SK-N-SH (cell line): Measurements from ENCODE around the gene LGR6. TPM values are rescaled to one million over a fixed set of nuclear protein-coding genes. Genes with fewer than 3 reads are reported as not detected.

Source experiments
- CTCF ChIA-PET: fragments of 300-600, 350-600 bp; formaldehyde crosslinking; extraction: SDS; loops from one replicate; lab custom pipeline; 2021; lab: Yijun Ruan, JAX
- POLR2A ChIA-PET: fragments of 350-600 bp; sonication (Branson Sonifier 250); formaldehyde crosslinking; extraction: SDS; loops from one replicate; lab custom pipeline; 2020; ENCODE audit warnings: antibody characterized with exemption, inconsistent platforms; lab: Yijun Ruan, JAX
- DNase-seq: peaks from one replicate; pipeline ENCODE4 v3.0.0; 2012
- H2AFZ ChIP-seq: fragments of 200-600 bp; sonication (generic); 2 replicates; pipeline ENCODE4 v1.8.1; 2016; ENCODE audit warnings: antibody characterized with exemption, mild to moderate bottlenecking, low read depth
- H3F3A ChIP-seq: fragments of 200-600 bp; sonication (generic); replicated peaks from 2 replicates; pipeline ENCODE3; 2016; ENCODE audit warnings: antibody characterized with exemption, mild to moderate bottlenecking; ENCODE audit not compliant: insufficient read depth
- H3K27ac ChIP-seq, 2 experiments: fragments of 200-500 bp in 1 of 2; fragments of 200-600 bp in 1 of 2; sonication (Bioruptor generic) in 1 of 2; sonication (generic), shearing (Covaris generic) in 1 of 2; 2 replicates each; pipeline versions ENCODE4 v1.5.1 to v1.6.1; 2014 to 2016; ENCODE audit warnings: low read depth in 2 of 2, inconsistent platforms in 1 of 2, low read length in 1 of 2, mild to moderate bottlenecking in 1 of 2, mixed read lengths in 1 of 2
- H3K27me3 ChIP-seq: fragments of 200-600 bp; sonication (generic), shearing (Covaris generic); 2 replicates; pipeline ENCODE4 v1.6.1; 2016; ENCODE audit warnings: mixed run types; ENCODE audit not compliant: insufficient read depth
- H3K36me3 ChIP-seq, 2 experiments: fragments of 200-500 bp in 1 of 2; fragments of 200-600 bp in 1 of 2; sonication (Bioruptor generic) in 1 of 2; sonication (generic) in 1 of 2; replicated peaks in 1 of 2; 2 replicates each; pipeline versions ENCODE3 to v1.5.1; 2014 to 2016; ENCODE audit warnings: low read length in 1 of 2, mild to moderate bottlenecking in 1 of 2; ENCODE audit not compliant: insufficient read depth in 2 of 2, control insufficient read depth in 1 of 2
- H3K4me1 ChIP-seq, 2 experiments: fragments of 200-500 bp in 1 of 2; fragments of 200-600 bp in 1 of 2; sonication (Bioruptor generic) in 1 of 2; sonication (generic), shearing (Covaris generic) in 1 of 2; 2 replicates each; pipeline versions ENCODE4 v1.5.1 to v1.6.1; 2014 to 2016; ENCODE audit warnings: low read depth in 1 of 2, low read length in 1 of 2, mixed run types in 1 of 2; ENCODE audit not compliant: insufficient read depth in 2 of 2, control insufficient read depth in 1 of 2
- H3K4me2 ChIP-seq: fragments of 200-600 bp; sonication (generic), shearing (Covaris generic); 2 replicates; pipeline ENCODE4 v1.6.1; 2017; ENCODE audit warnings: mixed run types
- H3K4me3 ChIP-seq, 2 experiments: fragments of 200-500 bp in 1 of 2; fragments of 200-600 bp in 1 of 2; sonication (Bioruptor generic) in 1 of 2; sonication (generic), shearing (Covaris generic) in 1 of 2; 2 replicates each; pipeline versions ENCODE4 v1.5.1 to v1.8.1; 2014 to 2016; ENCODE audit warnings: low read depth in 2 of 2, inconsistent platforms in 1 of 2, low read length in 1 of 2, mild to moderate bottlenecking in 1 of 2, mixed read lengths in 1 of 2, moderate library complexity in 1 of 2
- H3K79me2 ChIP-seq: fragments of 200-600 bp; sonication (generic); 2 replicates; pipeline ENCODE4 v1.8.1; 2017; ENCODE audit warnings: mild to moderate bottlenecking; ENCODE audit not compliant: insufficient read depth
- H3K9ac ChIP-seq: fragments of 200-600 bp; sonication (generic); 2 replicates; pipeline ENCODE4 v1.6.1; 2017; ENCODE audit warnings: mixed run types
- H3K9me2 ChIP-seq: fragments of 200-600 bp; sonication (generic); 2 replicates; pipeline ENCODE4 v1.6.1; 2017; ENCODE audit warnings: mixed run types
- H3K9me3 ChIP-seq: fragments of 200-600 bp; sonication (generic); 2 replicates; pipeline ENCODE4 v1.6.1; 2017; ENCODE audit warnings: mixed run types, mild to moderate bottlenecking, moderate library complexity
- H4K20me1 ChIP-seq: fragments of 200-600 bp; sonication (generic); 2 replicates; pipeline ENCODE4 v1.6.1; 2017; ENCODE audit warnings: mild to moderate bottlenecking, mixed run types; ENCODE audit not compliant: insufficient read depth
- FOXJ3 ChIP-seq: sonication (generic); formaldehyde crosslinking; IDR thresholded peaks from 2 replicates; pipeline ENCODE4 v1.5.1; 2020; ENCODE audit warnings: mild to moderate bottlenecking, missing genetic modification reagents
- NFIC ChIP-seq: IDR thresholded peaks from 2 replicates; pipeline ENCODE4 v1.4.0; 2012; ENCODE audit warnings: borderline replicate concordance
- PBX3 ChIP-seq: IDR thresholded peaks from 2 replicates; pipeline ENCODE4; 2012
- POLR2AphosphoS5 ChIP-seq: IDR thresholded peaks from 2 replicates; pipeline ENCODE4 v1.6.1; 2012; ENCODE audit warnings: low read depth, low read length
- RFX5 ChIP-seq: IDR thresholded peaks from 2 replicates; pipeline ENCODE4 v1.6.1; 2012; ENCODE audit warnings: mild to moderate bottlenecking, improper control_type of control experiment, low read length
- TEAD4 ChIP-seq: IDR thresholded peaks from 2 replicates; pipeline ENCODE4 v1.4.0; 2012; ENCODE audit warnings: mild to moderate bottlenecking, borderline replicate concordance; ENCODE audit not compliant: insufficient read depth
- WGBS: methylation state at CpG from one replicate; pipeline ENCODE4 v1.1.6; 2017; ENCODE audit warnings: low lambda C conversion rate; 5-methylcytosine and 5-hydroxymethylcytosine counted together
- polyA plus RNA-seq, 3 experiments: library from polyadenylated mRNA; depleted of rRNA; stranded (reverse); fragments of >200 nt; gene quantifications; 2 replicates each; pipeline ENCODE4 v1.2.3, GENCODE V29; 2012
- TF ChIP-seq, protein P1 (sequence below): IDR thresholded peaks from 2 replicates; pipeline ENCODE4 v1.6.1; 2012; ENCODE audit warnings: mild to moderate bottlenecking, low read depth, low read length, moderate library complexity
- TF ChIP-seq, protein P2 (sequence below): IDR thresholded peaks from 2 replicates; pipeline ENCODE4 v1.4.0; 2012; ENCODE audit warnings: low read depth, borderline replicate concordance

Gene LGR6
- polyA plus RNA-seq, 1 of the 3 experiments (the other 2 are of a cell fraction), result 0.03 TPM

DNA sequence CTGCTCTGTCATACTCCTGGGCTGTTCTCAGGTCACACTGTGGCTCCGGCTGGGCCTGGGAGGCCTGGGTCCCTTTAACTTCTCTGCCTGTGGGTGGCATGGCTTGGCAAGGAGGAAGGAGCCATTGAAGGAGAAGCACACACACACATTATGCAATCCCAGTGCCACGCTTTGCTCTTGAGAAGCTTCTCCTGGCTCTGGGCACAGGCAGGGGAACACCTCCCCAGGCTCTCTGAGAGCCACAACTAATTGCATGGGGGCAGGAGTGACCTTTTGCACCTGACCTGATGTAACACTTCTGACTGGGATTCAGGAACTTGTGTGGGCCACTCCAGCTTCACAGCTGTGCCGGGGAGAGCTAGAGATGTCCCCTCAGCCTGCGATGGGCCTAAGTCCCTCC, 23.1 kb downstream of the LGR6 start:
- no peak overlapping the region for H3K4me3 ChIP-seq
- no peak overlapping the region for H2AFZ ChIP-seq
- H3K27me3 ChIP-seq, result peaks cover 77% of the 10 kb centered on the region
- ChIA-PET POLR2A (no interaction called here), CTCF (interaction anchor here (6.6 kb wide), 1 partner anchor 99 kb away, joined by 59 read pairs; no protein-coding TSS in a partner anchor)
- H3K9me3 ChIP-seq, result no peaks in the 10 kb centered on the region
- TF ChIP-seq NFIC (no peak), PBX3 (no peak)
- TF ChIP-seq, protein P1, sequence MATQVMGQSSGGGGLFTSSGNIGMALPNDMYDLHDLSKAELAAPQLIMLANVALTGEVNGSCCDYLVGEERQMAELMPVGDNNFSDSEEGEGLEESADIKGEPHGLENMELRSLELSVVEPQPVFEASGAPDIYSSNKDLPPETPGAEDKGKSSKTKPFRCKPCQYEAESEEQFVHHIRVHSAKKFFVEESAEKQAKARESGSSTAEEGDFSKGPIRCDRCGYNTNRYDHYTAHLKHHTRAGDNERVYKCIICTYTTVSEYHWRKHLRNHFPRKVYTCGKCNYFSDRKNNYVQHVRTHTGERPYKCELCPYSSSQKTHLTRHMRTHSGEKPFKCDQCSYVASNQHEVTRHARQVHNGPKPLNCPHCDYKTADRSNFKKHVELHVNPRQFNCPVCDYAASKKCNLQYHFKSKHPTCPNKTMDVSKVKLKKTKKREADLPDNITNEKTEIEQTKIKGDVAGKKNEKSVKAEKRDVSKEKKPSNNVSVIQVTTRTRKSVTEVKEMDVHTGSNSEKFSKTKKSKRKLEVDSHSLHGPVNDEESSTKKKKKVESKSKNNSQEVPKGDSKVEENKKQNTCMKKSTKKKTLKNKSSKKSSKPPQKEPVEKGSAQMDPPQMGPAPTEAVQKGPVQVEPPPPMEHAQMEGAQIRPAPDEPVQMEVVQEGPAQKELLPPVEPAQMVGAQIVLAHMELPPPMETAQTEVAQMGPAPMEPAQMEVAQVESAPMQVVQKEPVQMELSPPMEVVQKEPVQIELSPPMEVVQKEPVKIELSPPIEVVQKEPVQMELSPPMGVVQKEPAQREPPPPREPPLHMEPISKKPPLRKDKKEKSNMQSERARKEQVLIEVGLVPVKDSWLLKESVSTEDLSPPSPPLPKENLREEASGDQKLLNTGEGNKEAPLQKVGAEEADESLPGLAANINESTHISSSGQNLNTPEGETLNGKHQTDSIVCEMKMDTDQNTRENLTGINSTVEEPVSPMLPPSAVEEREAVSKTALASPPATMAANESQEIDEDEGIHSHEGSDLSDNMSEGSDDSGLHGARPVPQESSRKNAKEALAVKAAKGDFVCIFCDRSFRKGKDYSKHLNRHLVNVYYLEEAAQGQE, result no peak
- H3K9ac ChIP-seq, result no peak overlapping the region
- no peaks in the 10 kb centered on the region for H3K9me2 ChIP-seq
- H4K20me1 ChIP-seq, result no peaks in the 10 kb centered on the region
- peaks cover 0 to 3% of the 10 kb centered on the region in 2 experiments; a peak in 1 of 4 replicates for H3K4me1 ChIP-seq
- H3K36me3 ChIP-seq, result no peaks in the 10 kb centered on the region
- 36% methylated on average over 1 of the region's 4 CpGs for WGBS
- H3K27ac ChIP-seq, result no peak overlapping the region
- no peak overlapping the region for H3K4me2 ChIP-seq
- no peaks in the 10 kb centered on the region for H3F3A ChIP-seq
- H3K79me2 ChIP-seq, result no peaks in the 10 kb centered on the region
- no peak for DNase-seq

DNA sequence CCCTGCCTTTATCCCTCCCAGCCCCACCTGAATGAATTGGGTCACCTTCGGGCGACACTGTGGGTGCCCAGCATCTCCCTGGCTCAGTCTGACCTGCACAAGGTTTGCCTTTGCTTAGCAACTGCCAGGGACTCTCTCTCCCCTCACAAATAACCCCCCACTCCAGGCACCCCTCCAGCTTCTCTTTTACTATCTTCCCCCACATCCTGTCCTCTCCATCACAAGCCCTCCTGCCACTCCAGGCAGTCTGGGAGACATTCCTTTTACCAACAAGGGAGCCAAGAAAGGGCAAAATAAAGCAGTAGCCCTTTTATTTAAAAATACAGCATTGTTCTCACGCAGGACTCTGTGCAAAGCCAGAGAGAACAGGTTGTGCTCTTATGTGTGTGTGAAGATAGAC, 23.9 kb downstream of the LGR6 start:
- no peak overlapping the region for H3K9ac ChIP-seq
- 70% methylated on average over 3 of the region's 3 CpGs for WGBS
- no peaks in the 10 kb centered on the region for H3K9me2 ChIP-seq
- H3K27ac ChIP-seq, result no peak overlapping the region
- H4K20me1 ChIP-seq, result no peaks in the 10 kb centered on the region
- DNase-seq, result no peak
- peaks cover 69% of the 10 kb centered on the region for H3K27me3 ChIP-seq
- H3F3A ChIP-seq, result no peaks in the 10 kb centered on the region
- H3K4me1 ChIP-seq, result peaks cover 0 to 3% of the 10 kb centered on the region in 2 experiments; a peak in 1 of 4 replicates
- ChIA-PET CTCF (no interaction called here), POLR2A (no interaction called here)
- H2AFZ ChIP-seq, result no peak overlapping the region
- H3K4me2 ChIP-seq, result no peak overlapping the region
- H3K79me2 ChIP-seq, result no peaks in the 10 kb centered on the region
- no peaks in the 10 kb centered on the region for H3K36me3 ChIP-seq
- no peaks in the 10 kb centered on the region for H3K9me3 ChIP-seq
- H3K4me3 ChIP-seq, result no peak overlapping the region
- no peak for TF ChIP-seq TEAD4
- no peak for TF ChIP-seq POLR2AphosphoS5
- TF ChIP-seq, protein P2, sequence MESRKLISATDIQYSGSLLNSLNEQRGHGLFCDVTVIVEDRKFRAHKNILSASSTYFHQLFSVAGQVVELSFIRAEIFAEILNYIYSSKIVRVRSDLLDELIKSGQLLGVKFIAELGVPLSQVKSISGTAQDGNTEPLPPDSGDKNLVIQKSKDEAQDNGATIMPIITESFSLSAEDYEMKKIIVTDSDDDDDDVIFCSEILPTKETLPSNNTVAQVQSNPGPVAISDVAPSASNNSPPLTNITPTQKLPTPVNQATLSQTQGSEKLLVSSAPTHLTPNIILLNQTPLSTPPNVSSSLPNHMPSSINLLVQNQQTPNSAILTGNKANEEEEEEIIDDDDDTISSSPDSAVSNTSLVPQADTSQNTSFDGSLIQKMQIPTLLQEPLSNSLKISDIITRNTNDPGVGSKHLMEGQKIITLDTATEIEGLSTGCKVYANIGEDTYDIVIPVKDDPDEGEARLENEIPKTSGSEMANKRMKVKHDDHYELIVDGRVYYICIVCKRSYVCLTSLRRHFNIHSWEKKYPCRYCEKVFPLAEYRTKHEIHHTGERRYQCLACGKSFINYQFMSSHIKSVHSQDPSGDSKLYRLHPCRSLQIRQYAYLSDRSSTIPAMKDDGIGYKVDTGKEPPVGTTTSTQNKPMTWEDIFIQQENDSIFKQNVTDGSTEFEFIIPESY, result no peak
- no peak for TF ChIP-seq NFIC
- no peak for TF ChIP-seq RFX5
- TF ChIP-seq FOXJ3 (CRISPR knock-in tag), result no peak
